ENCODE measurements around the gene CD99. TPM values are rescaled to one million over a fixed set of nuclear protein-coding genes. Genes with fewer than 3 reads are reported as not detected.
A peak's percentile ranks its signal among the peaks of the same experiment; 100 is the strongest.

Gene CD99, protein sequence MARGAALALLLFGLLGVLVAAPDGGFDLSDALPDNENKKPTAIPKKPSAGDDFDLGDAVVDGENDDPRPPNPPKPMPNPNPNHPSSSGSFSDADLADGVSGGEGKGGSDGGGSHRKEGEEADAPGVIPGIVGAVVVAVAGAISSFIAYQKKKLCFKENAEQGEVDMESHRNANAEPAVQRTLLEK
- 355 and 675 TPM in 2 replicates for total RNA-seq (ENCODE audit: low replicate concordance)

- H3K4me3 ChIP-seq (ENCODE audit: low read depth, low read length) = peak within 1 kb of the TSS; percentile 85
- peak; percentile 82 for DNase-seq (ENCODE audit: low read depth)
- TF ChIP-seq, protein P1, sequence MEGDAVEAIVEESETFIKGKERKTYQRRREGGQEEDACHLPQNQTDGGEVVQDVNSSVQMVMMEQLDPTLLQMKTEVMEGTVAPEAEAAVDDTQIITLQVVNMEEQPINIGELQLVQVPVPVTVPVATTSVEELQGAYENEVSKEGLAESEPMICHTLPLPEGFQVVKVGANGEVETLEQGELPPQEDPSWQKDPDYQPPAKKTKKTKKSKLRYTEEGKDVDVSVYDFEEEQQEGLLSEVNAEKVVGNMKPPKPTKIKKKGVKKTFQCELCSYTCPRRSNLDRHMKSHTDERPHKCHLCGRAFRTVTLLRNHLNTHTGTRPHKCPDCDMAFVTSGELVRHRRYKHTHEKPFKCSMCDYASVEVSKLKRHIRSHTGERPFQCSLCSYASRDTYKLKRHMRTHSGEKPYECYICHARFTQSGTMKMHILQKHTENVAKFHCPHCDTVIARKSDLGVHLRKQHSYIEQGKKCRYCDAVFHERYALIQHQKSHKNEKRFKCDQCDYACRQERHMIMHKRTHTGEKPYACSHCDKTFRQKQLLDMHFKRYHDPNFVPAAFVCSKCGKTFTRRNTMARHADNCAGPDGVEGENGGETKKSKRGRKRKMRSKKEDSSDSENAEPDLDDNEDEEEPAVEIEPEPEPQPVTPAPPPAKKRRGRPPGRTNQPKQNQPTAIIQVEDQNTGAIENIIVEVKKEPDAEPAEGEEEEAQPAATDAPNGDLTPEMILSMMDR (IDR thresholded peaks at IDR 0.05; ENCODE audit: insufficient read depth, low read length) = no peak
Observed at GRCh38 chrX:2690856-2691542, at the start of gene CD99. CD99 (plus strand) TSS chrX:2691295; CDS start chrX:2691361, 66 bp downstream.

DNA sequence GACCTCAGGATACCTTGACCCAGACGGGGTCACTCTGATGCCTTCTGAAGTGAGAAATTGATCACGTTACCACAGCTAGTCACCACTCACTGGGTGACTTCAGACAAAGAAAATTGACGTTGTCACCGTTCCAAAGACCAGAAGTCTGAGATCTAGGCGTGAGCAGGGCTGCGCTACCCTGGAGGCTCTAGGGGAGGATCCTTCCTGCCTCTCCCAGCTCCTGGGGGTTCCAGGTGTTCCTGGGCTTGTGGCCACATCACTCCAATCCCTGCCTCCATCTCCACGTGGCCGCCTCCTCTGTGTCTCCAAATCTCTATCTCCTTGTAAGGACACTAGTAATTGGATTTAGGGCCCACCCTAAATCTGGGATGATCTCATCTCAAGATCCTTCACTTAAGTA lies 48.9 kb upstream of the CD99 start:
- no peak overlapping the region for H3K4me3 ChIP-seq (ENCODE audit: low read depth, low read length)
- no peak for DNase-seq (ENCODE audit: low read depth)
- TF ChIP-seq, protein P1 (IDR thresholded peaks at IDR 0.05; ENCODE audit: insufficient read depth, low read length) = no peak

DNA sequence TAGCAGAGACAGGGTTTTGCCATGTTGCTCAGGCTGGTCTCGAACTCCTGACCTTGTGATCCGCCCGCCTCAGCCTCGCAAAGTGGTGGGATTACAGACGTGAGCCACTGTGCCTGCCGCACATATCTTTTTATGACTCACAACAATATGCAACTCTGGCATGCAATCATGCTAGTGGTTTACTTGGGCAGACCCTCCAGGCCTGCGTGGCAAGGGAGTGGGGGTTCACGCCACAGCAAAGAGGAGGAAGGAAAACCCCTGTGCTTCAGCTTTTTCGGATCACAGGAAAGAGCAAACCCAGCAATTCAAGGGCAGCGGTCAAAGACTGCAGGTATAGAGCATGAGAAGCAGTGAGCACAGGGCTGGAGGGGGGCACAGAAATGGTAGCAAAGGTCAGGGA lies 48.3 kb upstream of the CD99 start:
- TF ChIP-seq, protein P1 (IDR thresholded peaks at IDR 0.05; ENCODE audit: insufficient read depth, low read length) = no peak
- DNase-seq (ENCODE audit: low read depth) = no peak
- no peak overlapping the region for H3K4me3 ChIP-seq (ENCODE audit: low read depth, low read length)

GRCh38 chrX:2643880-2644279 lies 47.2 kb upstream of the CD99 start:
- DNase-seq (ENCODE audit: low read depth) = no peak
- TF ChIP-seq, protein P1 (IDR thresholded peaks at IDR 0.05; ENCODE audit: insufficient read depth, low read length) = no peak
- H3K4me3 ChIP-seq (ENCODE audit: low read depth, low read length) = no peak overlapping the region

GRCh38 chrX:2645563-2645962 lies 45.5 kb upstream of the CD99 start:
- no peak for DNase-seq (ENCODE audit: low read depth)
- TF ChIP-seq, protein P1 (IDR thresholded peaks at IDR 0.05; ENCODE audit: insufficient read depth, low read length) = no peak
- no peak overlapping the region for H3K4me3 ChIP-seq (ENCODE audit: low read depth, low read length)

- TF ChIP-seq, protein P1 (IDR thresholded peaks at IDR 0.05; ENCODE audit: insufficient read depth, low read length) = no peak
- no peak for DNase-seq (ENCODE audit: low read depth)
- no peak overlapping the region for H3K4me3 ChIP-seq (ENCODE audit: low read depth, low read length)
Observed at GRCh38 chrX:2647627-2648026, 43.5 kb upstream of the CD99 start.
